DND-41 (cell line): ENCODE data around the gene ZNF662.
"Not testable (repeated sequence)": the region's sequence is repeated elsewhere in the genome, so short reads cannot be mapped to it uniquely, and the experiment has no call there.

Source experiments
- CTCF ChIP-seq: IDR thresholded peaks from 2 replicates; pipeline ENCODE4 v1.5.1; 2012; ENCODE audit warnings: borderline replicate concordance, low read length, moderate library complexity, mild to moderate bottlenecking; ENCODE audit not compliant: poor library complexity, severe bottlenecking; ENCODE audit errors: extremely low read depth
- EZH2 ChIP-seq: IDR thresholded peaks from 3 replicates; pipeline ENCODE4 v1.6.1; 2012; ENCODE audit warnings: borderline replicate concordance, low read depth, mild to moderate bottlenecking, moderate library complexity, low read length, inconsistent platforms; ENCODE audit not compliant: severe bottlenecking

- TF ChIP-seq CTCF, EZH2: not testable (repeated sequence)
These were observed 22.6 kb upstream of the ZNF662 start for GRCh38 chr3:42883251-42883930.
